GM12875 (cell line): ENCODE data around the gene AP2A1.

Experiments used
- H3K4me3 ChIP-seq: one replicate; pipeline ENCODE4 v1.5.1; 2011; ENCODE audit warnings: low read depth, low read length, control low read depth
- CTCF ChIP-seq: IDR thresholded peaks from 2 replicates; pipeline ENCODE4 v1.5.1; 2011; ENCODE audit warnings: low read depth, mild to moderate bottlenecking, control low read depth, inconsistent platforms, low read length, moderate library complexity, borderline replicate concordance; ENCODE audit not compliant: insufficient read depth

AP2A1 gene

GRCh38 chr19:49739098-49739497 is 27.7 kb upstream of the AP2A1 start:
- no peak overlapping the region for H3K4me3 ChIP-seq
- no peak for TF ChIP-seq CTCF

- no peak overlapping the region for H3K4me3 ChIP-seq
- no peak for TF ChIP-seq CTCF
Observed at GRCh38 chr19:49739933-49740332, 26.9 kb upstream of the AP2A1 start.

GRCh38 chr19:49741210-49741844 is 25.5 kb upstream of the AP2A1 start:
- no peak for TF ChIP-seq CTCF
- H3K4me3 ChIP-seq: no peak overlapping the region

- H3K4me3 ChIP-seq: no peak overlapping the region
- TF ChIP-seq CTCF: no peak
Observed at GRCh38 chr19:49744946-49745381, 21.8 kb upstream of the AP2A1 start.

GRCh38 chr19:49746206-49746958 is 20.4 kb upstream of the AP2A1 start:
- H3K4me3 ChIP-seq: no peak overlapping the region
- TF ChIP-seq CTCF: no peak

- no peak overlapping the region for H3K4me3 ChIP-seq
- no peak for TF ChIP-seq CTCF
Observed at GRCh38 chr19:49749055-49749716, 17.6 kb upstream of the AP2A1 start.

- TF ChIP-seq CTCF: no peak
Observed at GRCh38 chr19:49749771-49750170, 17.0 kb upstream of the AP2A1 start.

More at GRCh38 chr19:49749771-49750170, 17.0 kb upstream of the AP2A1 start:
- no peak overlapping the region for H3K4me3 ChIP-seq
